ENCODE measurements around the gene ARHGEF28. TPM values are rescaled to one million over a fixed set of nuclear protein-coding genes. Genes with fewer than 3 reads are reported as not detected.

ARHGEF28 gene
- total RNA-seq, 6 donors from 2014 or later = 14.4 to 47.1 (median 24.4) TPM

DNA sequence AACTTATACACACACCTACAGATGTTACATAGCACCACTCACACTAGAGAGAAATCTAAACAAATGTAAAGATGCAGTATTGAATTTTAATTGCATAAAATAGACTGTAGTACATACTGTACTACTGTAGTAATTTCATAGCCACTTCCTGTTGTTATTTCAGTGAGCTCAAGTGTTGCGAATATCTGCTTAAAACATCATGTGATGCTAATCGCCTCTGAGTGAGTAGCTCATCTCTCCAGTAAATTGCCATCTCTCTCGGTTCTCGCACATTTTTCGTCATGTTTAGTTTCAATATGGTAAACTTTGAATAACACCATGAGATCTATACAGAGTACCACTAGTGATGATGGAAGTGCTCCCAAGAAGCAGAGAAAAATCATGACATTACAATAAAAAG is 22.0 kb upstream of the ARHGEF28 start:
- Histone ChIP-seq H3K4me3 (no peak overlapping the region), H3K9me3 (peaks cover 0 to 4% (median 2%) of the 10 kb centered on the region in 4 donors), H3K4me1 (no peaks in the 10 kb centered on the region), H3K27ac (no peak overlapping the region), H3K36me3 (no peaks in the 10 kb centered on the region), H3K27me3 (no peaks in the 10 kb centered on the region)
- ATAC-seq (ENCODE audit: low FRiP score in 2 of 2) = no peak
- no peak for DNase-seq
- WGBS, 2 donors = 77 to 80% methylated on average over 5 of the region's 5 CpGs
- TF ChIP-seq, protein P1, sequence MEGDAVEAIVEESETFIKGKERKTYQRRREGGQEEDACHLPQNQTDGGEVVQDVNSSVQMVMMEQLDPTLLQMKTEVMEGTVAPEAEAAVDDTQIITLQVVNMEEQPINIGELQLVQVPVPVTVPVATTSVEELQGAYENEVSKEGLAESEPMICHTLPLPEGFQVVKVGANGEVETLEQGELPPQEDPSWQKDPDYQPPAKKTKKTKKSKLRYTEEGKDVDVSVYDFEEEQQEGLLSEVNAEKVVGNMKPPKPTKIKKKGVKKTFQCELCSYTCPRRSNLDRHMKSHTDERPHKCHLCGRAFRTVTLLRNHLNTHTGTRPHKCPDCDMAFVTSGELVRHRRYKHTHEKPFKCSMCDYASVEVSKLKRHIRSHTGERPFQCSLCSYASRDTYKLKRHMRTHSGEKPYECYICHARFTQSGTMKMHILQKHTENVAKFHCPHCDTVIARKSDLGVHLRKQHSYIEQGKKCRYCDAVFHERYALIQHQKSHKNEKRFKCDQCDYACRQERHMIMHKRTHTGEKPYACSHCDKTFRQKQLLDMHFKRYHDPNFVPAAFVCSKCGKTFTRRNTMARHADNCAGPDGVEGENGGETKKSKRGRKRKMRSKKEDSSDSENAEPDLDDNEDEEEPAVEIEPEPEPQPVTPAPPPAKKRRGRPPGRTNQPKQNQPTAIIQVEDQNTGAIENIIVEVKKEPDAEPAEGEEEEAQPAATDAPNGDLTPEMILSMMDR (IDR thresholded peaks at IDR 0.05) = no peak
- TF ChIP-seq POLR2AphosphoS5 (IDR thresholded peaks at IDR 0.05) (no peak), EP300 (IDR thresholded peaks at IDR 0.05) (no peak), POLR2A (IDR thresholded peaks at IDR 0.05) (no peak)

DNA sequence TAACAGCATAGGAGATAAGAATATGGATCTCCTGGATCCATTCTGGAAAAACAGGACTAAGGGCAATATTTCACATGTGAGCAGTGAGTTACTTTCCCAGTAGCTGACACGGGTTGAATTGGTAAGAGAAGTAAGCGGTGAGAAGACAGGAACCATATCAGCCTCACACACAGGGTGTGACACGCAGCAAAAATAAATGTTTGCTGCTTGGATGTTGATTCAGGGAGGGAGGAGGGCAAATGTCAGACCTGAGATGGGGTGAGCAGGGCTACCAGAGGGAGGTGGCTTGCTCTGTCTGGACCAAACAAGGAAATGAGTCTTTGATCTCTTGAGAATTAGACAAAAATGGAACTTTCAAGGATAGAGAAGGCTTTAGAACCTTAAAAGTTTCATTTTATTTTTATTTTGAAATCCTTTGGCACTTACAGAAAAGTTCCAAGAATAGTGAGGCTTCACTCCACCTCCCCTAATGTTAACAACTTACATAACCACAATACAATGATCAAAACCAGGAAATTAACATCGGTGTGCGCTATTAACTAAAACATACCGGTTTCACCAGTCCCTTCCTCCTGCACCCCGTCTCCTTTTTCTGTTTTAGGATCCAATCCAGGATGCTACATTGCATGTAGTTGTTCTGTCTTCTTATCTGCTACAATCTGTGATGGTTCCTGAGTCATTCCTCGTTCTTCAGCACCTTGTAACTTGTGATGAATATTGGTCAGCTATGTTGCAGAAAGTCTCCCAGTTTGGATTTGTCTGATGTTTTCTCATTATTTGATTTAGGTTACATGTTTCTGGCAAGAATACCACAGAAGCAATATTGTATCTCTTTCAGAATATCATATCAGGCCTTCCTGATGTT is 20.5 kb upstream of the ARHGEF28 start:
- DNase-seq (no peak), ATAC-seq (ENCODE audit: low FRiP score in 2 of 2) (no peak)
- Histone ChIP-seq H3K36me3 (no peaks in the 10 kb centered on the region), H3K4me1 (no peaks in the 10 kb centered on the region), H3K27ac (no peak overlapping the region), H3K27me3 (no peaks in the 10 kb centered on the region), H3K4me3 (no peak overlapping the region), H3K9me3 (peaks cover 0 to 4% (median 2%) of the 10 kb centered on the region in 4 donors)
- WGBS, 2 donors = 62 to 71% methylated on average over 8 of the region's 8 CpGs
- no peak for TF ChIP-seq POLR2AphosphoS5 (IDR thresholded peaks at IDR 0.05)
- TF ChIP-seq, protein P1 (IDR thresholded peaks at IDR 0.05) = no peak
- no peak for TF ChIP-seq POLR2A (IDR thresholded peaks at IDR 0.05)
- no peak for TF ChIP-seq EP300 (IDR thresholded peaks at IDR 0.05)

DNA sequence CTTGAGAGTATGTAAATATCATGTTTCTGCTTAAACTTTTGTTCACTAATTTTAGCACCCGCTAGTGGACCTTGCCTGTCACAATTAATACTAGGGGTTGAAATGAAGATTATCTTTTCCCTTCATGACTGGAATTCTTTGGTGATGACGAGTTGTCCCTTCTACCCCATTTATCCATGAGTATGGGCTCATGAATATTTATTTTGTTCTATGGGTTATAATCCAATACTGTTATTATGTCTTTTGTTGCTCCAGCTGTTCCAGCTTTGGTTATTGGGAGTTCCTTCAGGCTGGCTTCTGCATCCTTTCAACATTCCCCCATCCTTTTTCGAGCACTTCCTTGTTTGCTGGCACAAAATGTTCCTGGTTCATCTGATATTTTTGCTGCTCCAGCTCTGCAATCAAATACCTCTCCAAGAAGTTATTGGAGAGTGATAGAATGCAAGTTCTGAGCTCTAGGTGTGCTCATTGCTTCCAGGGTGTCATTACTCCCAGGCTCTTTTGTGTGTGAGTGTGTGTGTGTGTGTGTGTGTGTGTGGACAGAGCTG is 19.7 kb upstream of the ARHGEF28 start:
- TF ChIP-seq, protein P1 (IDR thresholded peaks at IDR 0.05) = no peak
- TF ChIP-seq POLR2A (IDR thresholded peaks at IDR 0.05) = no peak
- TF ChIP-seq EP300 (IDR thresholded peaks at IDR 0.05) = no peak
- no peak for TF ChIP-seq POLR2AphosphoS5 (IDR thresholded peaks at IDR 0.05)
- no peaks in the 10 kb centered on the region for H3K36me3 ChIP-seq
- DNase-seq (no peak), ATAC-seq (ENCODE audit: low FRiP score in 2 of 2) (no peak)
- no peaks in the 10 kb centered on the region for H3K4me1 ChIP-seq
- H3K9me3 ChIP-seq = peaks cover 0 to 4% (median 2%) of the 10 kb centered on the region in 4 donors
- no peak overlapping the region for H3K27ac ChIP-seq
- H3K27me3 ChIP-seq = no peaks in the 10 kb centered on the region
- WGBS, 2 donors = 53 to 54% methylated on average over 3 of the region's 3 CpGs
- H3K4me3 ChIP-seq = no peak overlapping the region

DNA sequence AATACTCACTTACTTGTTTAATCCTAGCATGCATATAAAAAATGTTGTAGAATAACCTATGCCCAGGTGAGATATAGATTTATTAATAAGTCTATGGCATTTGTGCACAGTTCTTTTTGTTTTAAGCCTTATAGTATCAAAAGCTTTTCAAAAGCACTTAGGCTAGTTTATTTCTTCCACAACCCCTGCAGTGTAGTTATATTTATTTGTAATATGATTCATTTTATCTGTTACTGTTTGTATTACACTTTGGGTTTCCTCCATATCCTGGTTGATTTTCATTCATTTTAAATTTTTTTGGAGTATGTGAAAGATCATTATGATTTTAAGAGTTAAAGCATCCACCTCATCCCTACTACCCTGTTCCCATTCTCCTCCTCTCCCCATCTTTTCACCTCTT is 18.8 kb upstream of the ARHGEF28 start:
- Histone ChIP-seq H3K36me3 (no peaks in the 10 kb centered on the region), H3K4me1 (no peaks in the 10 kb centered on the region), H3K27me3 (no peaks in the 10 kb centered on the region), H3K9me3 (no peaks in the 10 kb centered on the region), H3K27ac (no peak overlapping the region), H3K4me3 (no peak overlapping the region)
- no peak for TF ChIP-seq EP300 (IDR thresholded peaks at IDR 0.05)
- TF ChIP-seq POLR2AphosphoS5 (IDR thresholded peaks at IDR 0.05) = no peak
- no peak for TF ChIP-seq POLR2A (IDR thresholded peaks at IDR 0.05)
- TF ChIP-seq, protein P1 (IDR thresholded peaks at IDR 0.05) = no peak
- no peak for DNase-seq
- no peak for ATAC-seq (ENCODE audit: low FRiP score in 2 of 2)

All from upper lobe of left lung (tissue), 6 donors.